Activated CD4-positive, alpha-beta T cell treated with anti-CD3 and anti-CD28 coated beads, Interleukin-2, amount 50 U/mL, for 24 hours (primary cell): ENCODE data around the gene SHQ1.
"Not testable (repeated sequence)": the region's sequence is repeated elsewhere in the genome, so short reads cannot be mapped to it uniquely, and the experiment has no call there.

Experiments used
- DNase-seq, 2 donors: peaks; one replicate each; pipeline ENCODE4 v3.0.0-alpha.2; 2020; ENCODE audit warnings: low read depth in 1 of 2, low spot score in 1 of 2

SHQ1 gene

DNA sequence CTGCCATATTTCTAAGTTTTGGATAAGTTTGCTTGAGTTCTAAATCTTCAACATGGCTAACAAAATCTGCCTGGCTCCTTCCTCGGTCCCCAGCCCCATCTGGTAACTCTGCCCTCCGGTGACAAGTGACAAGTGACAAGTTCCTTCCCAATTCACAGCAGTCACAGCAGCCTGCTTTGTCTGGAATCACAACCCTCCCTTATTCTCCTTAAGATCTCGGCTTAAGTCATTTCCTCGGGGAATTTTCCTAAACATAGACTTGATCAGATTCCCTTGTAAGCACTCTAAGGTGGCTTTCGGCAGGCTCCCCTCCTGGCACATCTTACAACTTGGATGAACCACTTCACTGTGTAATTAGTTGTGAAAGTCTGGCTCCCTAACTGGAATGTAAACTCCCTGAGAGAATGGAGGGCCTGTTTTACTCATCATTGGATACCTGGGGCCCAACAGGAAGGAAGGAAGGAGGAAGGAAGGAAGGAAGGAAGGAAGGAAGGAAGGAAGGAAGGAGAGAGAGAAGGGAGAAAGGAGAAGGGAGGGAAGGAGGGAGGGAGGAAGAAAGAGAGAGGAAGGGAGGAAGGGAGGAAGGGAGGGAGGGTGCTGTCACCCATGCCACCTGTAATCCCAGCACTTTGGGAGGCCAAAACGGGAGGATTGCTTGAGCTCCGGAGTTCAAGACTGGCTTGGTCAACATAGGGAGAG lies 126.4 kb downstream of the SHQ1 start:
- DNase-seq = no peak

DNA sequence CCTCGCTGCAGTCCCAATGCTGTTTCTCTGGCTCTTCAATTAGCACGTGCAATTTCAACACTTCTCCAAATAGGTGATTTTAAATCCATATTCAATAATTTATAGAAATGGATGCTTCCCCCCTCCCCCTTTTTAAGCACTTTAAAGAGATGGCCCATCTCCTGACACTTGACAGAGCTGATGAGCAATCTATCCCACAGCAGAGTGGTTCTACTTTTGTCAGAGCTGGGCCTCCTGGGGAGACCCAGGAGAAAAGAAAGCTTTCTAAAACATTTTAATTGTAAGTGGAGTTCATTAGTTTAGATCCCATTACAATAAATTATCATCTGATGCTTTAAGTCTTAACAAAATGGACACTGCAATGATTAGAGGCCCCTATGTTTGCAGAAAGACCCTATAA lies 127.7 kb downstream of the SHQ1 start:
- DNase-seq = no peak

DNA sequence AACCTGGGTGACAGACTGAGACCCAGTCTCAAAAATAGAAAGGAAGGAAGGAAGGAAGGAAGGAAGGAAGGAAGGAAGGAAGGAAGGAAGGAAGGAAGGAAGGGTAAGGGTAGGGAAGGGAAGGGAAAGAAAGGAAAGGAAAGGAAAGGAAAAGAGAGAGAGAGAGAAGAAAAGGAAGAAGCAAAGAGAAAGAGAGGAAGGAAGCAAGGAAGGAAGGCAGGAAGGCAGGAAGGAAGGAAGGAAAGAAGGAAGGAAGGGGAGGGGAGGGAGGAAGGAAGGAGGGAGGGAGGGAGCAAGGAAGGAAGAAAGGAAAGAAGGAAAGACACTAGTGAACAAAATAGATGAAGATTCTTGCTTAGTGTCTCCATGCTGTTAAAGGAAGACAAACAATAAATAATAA lies 129.1 kb downstream of the SHQ1 start:
- DNase-seq = no peak

DNA sequence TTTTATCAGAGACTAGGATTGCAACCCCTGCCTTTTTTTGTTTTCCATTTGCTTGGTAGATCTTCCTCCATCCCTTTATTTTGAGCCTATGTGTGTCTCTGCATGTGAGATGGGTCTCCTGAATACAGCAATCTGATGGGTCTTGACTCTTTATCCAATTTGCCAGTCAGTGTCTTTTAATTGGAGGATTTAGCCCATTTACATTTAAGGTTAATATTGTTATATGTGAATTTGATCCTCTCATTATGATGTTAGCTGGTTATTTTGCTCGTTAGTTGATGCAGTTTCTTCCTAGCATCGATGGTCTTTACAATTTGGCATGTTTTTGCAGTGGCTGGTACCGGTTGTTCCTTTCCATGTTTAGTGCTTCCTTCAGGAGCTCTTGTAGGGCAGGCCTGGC lies 134.1 kb downstream of the SHQ1 start:
- not testable (repeated sequence) for DNase-seq

DNA sequence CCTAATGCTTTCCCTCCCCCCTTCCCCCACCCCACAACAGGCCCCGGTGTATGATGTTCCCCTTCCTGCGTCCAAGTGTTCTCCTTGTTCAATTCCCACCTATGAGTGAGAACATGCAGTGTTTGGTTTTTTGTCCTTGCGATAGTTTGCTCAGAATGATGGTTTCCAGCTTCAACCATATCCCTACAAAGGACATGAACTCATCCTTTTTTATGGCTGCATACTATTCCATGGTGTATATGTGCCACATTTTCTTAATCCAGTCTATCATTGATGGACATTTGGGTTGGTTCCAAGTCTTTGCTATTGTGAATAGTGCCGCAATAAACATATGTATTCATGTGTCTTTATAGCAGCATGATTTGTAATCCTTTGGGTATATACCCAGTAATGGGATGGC lies 137.8 kb downstream of the SHQ1 start:
- DNase-seq = not testable (repeated sequence)

DNA sequence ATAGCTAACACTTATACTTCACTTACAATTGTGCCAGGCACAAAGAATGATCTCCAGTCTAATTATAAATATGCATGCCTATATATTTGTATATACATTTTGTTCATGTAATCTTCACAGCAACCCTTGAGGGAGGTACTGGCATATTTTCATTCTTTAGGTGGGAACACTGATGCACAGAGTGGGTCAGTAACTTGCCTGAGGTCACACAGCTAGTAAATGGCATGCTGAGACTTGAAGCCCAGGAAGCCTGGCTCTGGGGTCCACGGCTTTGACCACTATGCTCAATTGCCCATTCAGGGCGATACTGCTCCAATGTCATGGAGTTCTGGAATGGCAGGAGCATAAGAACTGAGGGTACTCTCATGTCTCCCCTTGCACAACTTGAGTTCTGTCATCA lies 139.8 kb downstream of the SHQ1 start:
- no peak for DNase-seq

DNA sequence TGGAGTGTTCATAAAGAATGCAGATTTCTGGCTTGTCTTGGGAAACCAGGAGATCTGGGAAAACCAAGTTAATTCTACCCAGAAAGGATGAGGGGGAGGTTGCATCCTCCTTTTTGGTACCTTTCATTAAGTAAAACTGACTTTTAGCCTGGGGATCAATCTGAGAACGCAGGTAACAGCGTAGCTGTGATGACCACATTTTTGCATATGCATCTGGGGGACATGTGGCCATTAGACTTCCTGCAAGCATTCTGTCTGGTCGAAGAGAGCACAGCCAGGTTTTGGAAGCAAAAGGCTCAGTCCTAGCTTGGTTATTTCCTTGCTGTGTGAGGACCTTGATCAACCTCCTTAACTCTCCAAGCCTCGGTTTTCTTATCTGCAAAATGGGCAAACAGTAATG lies 145.2 kb downstream of the SHQ1 start:
- no peak for DNase-seq

DNA sequence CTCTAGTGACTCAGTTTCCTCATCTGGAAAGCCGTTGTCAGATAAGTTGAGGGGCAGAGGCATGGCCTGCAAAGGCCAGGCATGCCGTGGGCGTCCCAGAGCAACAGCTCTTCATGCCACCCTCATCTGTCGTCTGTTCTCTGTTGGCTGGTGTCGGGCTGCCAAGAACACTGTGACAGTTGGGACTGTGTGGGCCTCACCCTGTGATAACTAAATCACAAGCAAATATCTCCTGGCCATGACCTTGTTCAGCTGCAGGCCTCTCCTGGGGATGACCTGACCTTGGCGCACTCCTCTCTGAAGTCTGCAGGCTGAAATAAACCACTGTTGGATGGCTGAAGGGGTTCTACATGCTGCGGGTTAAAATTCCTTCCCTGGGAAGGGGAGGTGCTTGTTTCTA lies 145.9 kb downstream of the SHQ1 start:
- DNase-seq = no peak

DNA sequence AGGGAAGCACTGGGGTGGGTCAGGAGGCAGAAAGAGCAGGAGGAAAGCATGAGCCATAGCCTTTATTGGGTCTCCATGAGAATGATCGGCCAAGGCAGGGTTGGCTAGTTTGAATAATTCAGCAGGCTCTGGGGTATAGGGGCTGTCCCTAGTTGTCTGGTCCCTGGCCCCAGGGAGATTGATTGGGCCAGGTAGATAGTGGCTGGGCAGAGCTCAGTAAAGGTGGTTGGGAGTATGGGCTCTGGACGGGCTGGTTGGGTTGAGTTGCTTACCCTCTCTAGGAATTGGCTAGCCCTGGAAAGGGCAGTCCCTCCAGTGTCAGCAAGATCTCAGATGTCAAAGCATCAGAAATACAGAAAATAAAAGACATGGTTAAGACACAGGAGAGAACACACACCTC lies 148.1 kb downstream of the SHQ1 start:
- DNase-seq = no peak

DNA sequence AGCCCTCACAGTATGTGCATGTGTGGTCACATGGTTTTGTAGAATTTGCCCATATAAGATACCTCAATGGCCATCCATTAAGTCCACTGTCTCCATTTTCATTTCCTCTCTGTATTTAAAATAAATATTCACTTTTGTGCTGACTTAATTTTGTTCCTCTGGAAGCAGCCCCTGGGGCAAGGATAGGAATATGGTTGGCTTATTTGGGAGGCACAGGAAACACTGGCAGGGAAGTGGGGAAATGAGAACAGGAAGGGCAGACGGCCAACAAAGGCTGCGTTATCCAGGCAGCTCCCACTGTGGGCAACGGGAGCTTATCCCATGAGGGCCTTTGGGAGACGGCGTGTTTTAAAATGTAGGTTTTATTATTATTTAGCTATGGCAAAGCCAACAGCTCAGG lies 148.6 kb downstream of the SHQ1 start:
- DNase-seq = no peak
